NCI-H2196 treated with DMSO at 0.1 percent for 48 hours (cell line): ENCODE results near the gene YIF1A.

Experiments used
- DNase-seq: peaks from one replicate; lab custom pipeline; 2025; ENCODE audit not compliant: unreplicated experiment; lab: John Stamatoyannopoulos, UW

The YIF1A gene

DNA sequence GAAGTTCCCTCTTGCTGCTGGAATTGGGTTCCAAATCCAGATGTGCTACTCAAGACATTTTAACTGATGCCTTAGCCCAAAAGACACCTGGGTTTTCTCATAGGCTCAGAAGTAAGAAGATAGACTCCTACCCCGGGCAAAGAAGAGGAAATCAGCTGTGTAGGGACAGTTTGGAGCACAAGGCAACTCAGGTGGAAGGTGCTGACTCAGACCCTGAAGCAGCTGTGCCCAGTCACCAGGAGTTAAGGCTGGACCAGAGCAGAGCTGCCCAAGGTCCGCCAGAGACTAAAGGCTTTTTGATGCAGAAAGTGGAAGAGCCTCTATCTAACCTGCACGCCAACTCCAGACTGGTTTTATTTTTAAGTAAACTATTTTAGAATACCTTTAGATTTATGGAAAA is 41.1 kb downstream of the YIF1A start:
- no peak for DNase-seq

DNA sequence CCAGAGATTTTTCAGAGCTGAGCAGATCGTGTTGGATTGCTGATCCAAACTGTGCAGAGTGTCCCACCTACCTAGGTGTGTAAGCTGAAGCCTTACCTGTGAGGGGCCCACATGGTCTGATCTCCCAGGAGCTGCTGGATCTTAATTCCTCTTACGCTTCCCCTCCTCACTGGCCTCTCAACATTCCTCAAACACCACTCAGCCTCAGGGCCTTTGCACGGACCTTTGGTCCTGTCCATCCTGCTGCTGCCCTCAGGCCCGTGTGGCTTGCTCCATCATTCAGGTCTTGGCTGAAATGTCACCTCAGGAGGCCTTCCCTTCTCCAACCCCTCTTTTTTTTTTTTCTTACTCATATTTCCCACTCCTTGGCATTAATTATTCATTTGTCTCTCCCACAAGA is 41.6 kb downstream of the YIF1A start:
- DNase-seq = no peak

DNA sequence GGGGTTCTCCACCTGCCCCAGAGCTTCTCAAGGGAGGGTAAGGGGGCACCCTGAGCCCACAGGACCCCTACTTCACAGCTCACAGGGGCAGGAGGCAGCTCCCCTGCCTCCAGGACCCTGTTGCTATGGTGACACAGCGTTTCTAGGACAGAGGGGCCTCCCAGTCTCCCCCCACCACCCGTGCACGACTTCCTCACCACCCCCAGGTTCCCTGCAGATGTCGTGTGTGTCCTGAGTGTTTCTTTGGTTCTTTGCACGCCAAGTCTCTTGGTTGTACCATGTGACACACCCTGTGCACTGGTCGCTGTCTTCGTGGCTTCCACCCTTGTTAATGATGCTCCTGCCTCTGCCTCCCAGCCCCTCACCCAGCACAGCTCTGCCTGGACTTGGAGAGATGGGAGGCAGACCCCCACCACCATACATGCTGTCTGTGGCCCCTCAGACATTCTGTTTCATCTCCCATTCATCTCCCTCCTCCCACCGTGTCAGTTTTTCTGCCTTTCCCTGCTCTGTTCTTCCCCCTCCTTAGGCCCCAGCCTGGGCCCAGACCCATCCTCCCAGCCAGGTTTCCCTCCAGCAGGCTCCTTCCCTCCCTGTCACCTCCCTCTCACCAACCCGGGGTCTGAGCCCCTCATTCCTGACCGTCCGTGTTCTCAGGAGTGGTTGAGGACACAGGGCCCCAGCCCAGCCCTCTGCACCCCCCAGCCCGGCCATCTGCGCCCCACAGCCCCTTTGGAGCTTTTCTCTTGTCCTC is 45.0 kb downstream of the YIF1A start:
- no peak for DNase-seq

DNA sequence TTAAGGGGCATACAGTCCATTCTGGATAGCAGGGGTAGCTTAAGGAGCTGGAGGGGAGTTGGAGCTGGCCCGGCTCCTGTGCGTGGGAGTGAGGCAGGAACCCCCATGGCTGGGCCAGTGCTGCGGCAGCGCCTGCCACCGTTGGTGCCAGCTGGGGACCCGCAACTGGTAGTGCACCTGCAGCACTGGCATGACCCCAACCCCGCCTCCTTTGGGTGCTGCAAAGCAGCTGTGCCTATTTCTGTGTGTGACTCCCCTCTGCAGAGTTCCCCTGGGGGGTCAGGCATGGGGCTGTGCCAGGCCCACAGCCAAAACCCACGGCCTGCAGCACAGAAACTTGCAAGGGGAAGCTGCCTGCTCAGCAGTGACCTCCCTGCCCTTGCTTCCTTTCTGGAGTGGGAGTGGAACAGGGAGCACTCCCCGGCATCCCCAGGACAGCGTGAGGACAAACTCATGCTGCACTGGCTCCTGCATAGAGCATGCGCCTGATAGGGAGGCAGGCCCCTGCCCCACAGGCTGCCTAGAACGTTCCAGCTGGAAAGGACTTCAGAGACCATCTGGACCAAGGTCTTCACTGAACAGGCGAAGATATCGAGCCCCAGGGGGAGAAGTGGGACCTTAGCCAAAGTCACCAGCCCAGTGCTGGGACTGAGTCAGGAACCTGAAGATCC is 46.7 kb downstream of the YIF1A start:
- DNase-seq = no peak

DNA sequence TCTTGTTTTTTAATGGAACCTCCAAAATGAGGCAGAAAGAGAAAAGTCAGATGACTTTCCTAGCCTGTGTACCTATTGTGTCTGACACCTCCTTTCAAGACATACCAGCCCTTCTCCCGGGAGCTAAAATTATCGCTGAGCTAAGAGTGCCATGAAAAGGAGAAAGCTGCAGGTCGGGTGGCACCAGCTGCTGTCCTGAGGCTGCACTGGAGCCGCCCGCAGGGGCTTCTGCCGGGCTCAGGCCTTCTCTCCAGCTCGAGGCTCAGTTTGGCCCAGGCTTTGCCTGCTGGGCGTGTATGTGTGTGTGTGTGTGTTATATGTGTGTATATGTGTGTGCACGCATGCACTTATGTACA is 48.2 kb downstream of the YIF1A start:
- DNase-seq = no peak

DNA sequence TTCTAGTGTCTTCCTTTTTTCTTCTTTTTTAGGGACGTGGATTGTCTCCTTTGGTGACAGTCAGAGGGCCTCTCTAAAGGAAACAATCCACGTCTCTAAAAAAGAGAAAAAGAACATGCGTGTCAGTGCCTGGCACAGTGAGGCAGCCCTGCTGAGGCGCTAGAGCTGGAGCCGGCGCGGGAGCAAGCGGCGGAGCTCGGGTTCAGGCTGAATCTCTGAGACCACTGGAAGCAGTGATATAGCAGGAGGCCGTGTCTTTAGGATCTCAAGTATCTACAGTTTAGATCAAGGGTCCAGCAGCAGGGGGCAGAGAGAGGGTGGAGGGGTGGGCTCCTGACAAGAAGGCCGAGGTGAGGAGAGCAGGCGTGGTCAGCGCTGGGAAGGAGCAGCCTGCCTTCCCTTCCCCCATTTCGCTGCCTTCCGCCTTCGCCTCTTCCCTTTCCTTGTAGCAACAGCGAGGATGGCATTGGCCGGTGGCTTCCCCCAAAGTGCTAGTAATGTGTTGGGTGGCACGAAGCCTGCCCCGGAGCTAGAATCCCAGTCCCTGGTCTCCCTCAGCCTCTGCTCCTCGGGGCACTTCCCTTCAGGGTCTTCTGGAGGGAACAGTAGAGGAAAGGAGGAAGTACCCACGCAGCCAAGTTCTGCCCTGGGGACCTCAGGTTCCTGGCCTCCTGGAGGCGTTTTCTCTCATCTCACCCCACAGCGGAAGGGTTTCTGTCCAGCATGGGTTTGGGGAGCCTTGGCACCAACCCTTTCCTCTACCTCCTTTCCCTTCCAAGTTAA is 48.8 kb downstream of the YIF1A start:
- DNase-seq = no peak

DNA sequence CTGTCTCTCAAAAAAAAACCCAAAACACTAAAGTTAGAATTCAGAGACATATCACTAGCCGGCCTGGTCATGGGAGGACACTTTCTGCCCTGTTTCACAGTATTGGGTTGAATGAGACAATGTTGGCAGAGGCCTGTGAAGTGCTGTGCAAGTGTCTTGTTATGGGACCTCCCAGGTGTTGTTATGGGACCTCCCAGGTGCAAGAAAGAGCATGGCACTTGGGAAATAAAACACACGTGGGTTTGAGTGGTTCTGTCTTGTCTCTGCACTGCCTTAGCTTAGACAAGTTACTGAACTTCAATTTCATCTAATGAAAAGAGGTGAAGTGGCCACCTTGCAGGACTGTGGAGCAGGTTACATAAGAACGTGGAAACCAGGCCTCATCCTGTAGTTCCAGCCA is 49.4 kb downstream of the YIF1A start:
- no peak for DNase-seq

DNA sequence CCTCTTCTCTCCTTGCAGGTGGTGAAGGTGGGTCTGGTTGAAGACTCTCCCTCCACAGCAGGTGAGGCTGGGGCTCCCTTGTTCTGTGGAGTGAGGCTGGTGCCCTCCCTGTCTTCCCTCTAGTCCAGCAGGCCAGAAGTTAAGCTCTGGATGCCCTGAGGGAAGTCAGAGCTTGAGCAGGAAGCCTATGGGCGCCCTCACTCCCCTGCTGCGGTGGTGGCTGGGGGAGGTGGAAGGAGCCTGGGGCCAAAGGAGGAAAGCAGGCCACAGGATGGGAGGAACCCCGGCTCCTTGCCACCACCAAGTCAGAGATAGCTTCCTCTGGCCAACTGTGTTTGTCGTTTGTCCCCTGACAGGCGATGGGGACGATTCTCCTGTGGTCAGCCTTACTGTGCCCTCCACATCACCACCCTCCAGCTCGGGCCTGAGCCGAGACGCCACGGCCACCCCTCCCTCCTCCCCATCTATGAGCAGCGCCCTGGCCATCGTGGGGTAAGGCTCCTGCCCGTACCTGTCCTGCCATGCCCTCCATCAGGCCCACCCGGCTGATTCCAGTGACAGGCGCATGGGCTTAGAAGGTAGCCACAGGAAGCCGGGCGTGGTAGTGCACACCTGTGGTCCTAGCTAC is 50.0 kb downstream of the YIF1A start:
- DNase-seq = no peak

DNA sequence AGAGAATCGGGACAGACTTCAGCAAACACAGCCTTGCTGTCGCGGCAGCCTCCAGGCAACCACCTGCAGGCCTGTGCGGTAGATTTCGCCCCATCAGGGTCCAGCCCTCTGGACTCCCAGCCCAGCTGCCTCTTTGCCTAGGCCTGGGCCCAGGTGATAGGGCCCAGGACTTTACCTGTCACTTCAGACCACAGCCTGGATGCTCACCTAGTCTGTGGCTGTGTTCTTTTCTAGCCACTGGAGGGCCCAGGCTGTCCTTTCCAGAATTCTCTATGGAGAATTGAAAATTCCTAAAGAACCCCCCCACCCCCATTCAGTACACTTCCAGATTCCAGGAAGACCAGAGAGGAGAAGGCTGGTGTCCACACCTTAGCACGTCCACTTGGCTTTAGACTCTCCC is 51.1 kb downstream of the YIF1A start:
- DNase-seq = no peak

DNA sequence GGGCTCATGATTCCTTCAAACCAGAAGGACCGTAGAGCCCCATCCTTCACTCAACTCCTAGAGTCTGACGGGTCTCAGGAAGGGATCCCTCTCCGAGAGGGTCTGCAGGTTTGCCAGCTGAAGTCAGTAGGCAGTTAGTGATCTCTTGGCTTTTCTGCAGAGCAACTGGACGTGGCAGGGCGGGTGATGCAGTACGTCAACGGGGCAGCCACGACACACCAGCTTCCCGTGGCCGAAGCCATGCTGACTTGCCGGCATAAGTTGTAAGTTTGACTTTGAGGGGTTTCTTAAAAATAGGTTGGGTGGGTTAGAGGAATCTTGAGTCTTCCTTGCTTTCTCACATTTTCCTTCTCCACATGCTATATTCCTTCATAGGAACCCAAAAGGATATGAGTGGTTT is 53.8 kb downstream of the YIF1A start:
- no peak for DNase-seq
